Epithelial cell of prostate (primary cell): Measurements from ENCODE around the gene MKKS.
A peak's percentile ranks its signal among the peaks of the same experiment; 100 is the strongest.

Experiments
- DNase-seq: peaks from one replicate; pipeline ENCODE4 v3.0.0-alpha.2; 2011; ENCODE audit warnings: low read depth, low spot score
- H3K27ac ChIP-seq: fragments of 450-650 bp; 2 replicates; pipeline ENCODE4 v1.5.1; 2017; ENCODE audit warnings: mild to moderate bottlenecking

MKKS gene

GRCh38 chr20:10453241-10453640, 19.2 kb upstream of the MKKS start:
- DNase-seq = no peak
- no peak overlapping the region for H3K27ac ChIP-seq

GRCh38 chr20:10449270-10449669, 15.2 kb upstream of the MKKS start:
- H3K27ac ChIP-seq = no peak overlapping the region
- DNase-seq = no peak

- DNase-seq = no peak
- H3K27ac ChIP-seq = no peak overlapping the region
Measured at GRCh38 chr20:10448270-10449156, 14.5 kb upstream of the MKKS start.

- H3K27ac ChIP-seq = peak overlapping the region; percentile 31
- no peak for DNase-seq
Measured at GRCh38 chr20:10447028-10447427, 13.0 kb upstream of the MKKS start.

GRCh38 chr20:10445758-10446157, 11.7 kb upstream of the MKKS start:
- H3K27ac ChIP-seq = no peak overlapping the region
- DNase-seq = no peak

GRCh38 chr20:10443936-10444335, 9.9 kb upstream of the MKKS start:
- H3K27ac ChIP-seq = no peak overlapping the region
- no peak for DNase-seq

- no peak for DNase-seq
- H3K27ac ChIP-seq = no peak overlapping the region
Measured at GRCh38 chr20:10438217-10438616, 4.2 kb upstream of the MKKS start.

GRCh38 chr20:10436053-10436699, 2.2 kb upstream of the MKKS start:
- peak overlapping the region; percentile 90 for H3K27ac ChIP-seq
- no peak for DNase-seq

- DNase-seq = peak; percentile 79
- H3K27ac ChIP-seq = peak within 1 kb of the TSS; percentile 90
Measured at GRCh38 chr20:10434832-10435812, 1.1 kb upstream of the MKKS start, which contains the start of gene SLX4IP. Gene SLX4IP (plus strand): TSS chr20:10435305. CDS start chr20:10458205, 22,900 bp downstream.

GRCh38 chr20:10434467-10434831, 427 bp upstream of the MKKS start:
- H3K27ac ChIP-seq = peak overlapping the region; percentile 90
- peak; percentile 97 for DNase-seq

GRCh38 chr20:10433014-10433622, 904 bp downstream of the MKKS start:
- DNase-seq = no peak
- H3K27ac ChIP-seq = peak overlapping the region; percentile 90

GRCh38 chr20:10432079-10432478, 1.9 kb downstream of the MKKS start:
- DNase-seq = no peak
- no peak overlapping the region for H3K27ac ChIP-seq

GRCh38 chr20:10430704-10431103, 3.3 kb downstream of the MKKS start:
- H3K27ac ChIP-seq = peak overlapping the region; percentile 31
- no peak for DNase-seq

GRCh38 chr20:10430000-10430466, 4.0 kb downstream of the MKKS start:
- peak; percentile 54 for DNase-seq
- H3K27ac ChIP-seq = peak overlapping the region; percentile 31

GRCh38 chr20:10429443-10429981, 4.5 kb downstream of the MKKS start:
- peak overlapping the region; percentile 31 for H3K27ac ChIP-seq
- no peak for DNase-seq

GRCh38 chr20:10428008-10428407, 6.0 kb downstream of the MKKS start:
- H3K27ac ChIP-seq = no peak overlapping the region
- no peak for DNase-seq

GRCh38 chr20:10427060-10427692, 6.8 kb downstream of the MKKS start:
- no peak overlapping the region for H3K27ac ChIP-seq
- DNase-seq = no peak

GRCh38 chr20:10423735-10424134, 10.3 kb downstream of the MKKS start:
- DNase-seq = no peak
- no peak overlapping the region for H3K27ac ChIP-seq

- DNase-seq = peak; percentile 52
- peak overlapping the region; percentile 93 for H3K27ac ChIP-seq
Measured at GRCh38 chr20:10419550-10420133, 14.4 kb downstream of the MKKS start.
